ENCODE measurements around the gene ETS1.

Gene ETS1

DNA sequence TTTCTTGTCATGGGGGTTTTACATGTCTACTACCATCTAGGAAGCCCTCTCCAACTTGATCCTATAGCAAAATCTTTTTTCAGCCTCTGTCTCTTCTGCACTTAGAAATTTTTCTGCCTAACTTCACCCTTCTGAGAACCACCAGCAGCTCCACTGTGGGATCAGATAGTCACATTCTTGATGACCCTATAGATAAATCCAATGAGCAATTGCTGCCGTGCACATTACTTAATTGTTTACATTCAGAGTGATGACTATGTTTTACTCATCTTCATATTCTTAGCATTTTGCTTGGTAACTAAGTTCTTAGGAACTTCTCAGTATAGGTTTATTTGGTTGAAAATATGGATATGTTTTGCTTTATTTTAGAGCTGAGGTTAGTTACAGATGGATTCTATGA, 12.4 kb upstream of the ETS1 start:
- TF ChIP-seq, protein P1, sequence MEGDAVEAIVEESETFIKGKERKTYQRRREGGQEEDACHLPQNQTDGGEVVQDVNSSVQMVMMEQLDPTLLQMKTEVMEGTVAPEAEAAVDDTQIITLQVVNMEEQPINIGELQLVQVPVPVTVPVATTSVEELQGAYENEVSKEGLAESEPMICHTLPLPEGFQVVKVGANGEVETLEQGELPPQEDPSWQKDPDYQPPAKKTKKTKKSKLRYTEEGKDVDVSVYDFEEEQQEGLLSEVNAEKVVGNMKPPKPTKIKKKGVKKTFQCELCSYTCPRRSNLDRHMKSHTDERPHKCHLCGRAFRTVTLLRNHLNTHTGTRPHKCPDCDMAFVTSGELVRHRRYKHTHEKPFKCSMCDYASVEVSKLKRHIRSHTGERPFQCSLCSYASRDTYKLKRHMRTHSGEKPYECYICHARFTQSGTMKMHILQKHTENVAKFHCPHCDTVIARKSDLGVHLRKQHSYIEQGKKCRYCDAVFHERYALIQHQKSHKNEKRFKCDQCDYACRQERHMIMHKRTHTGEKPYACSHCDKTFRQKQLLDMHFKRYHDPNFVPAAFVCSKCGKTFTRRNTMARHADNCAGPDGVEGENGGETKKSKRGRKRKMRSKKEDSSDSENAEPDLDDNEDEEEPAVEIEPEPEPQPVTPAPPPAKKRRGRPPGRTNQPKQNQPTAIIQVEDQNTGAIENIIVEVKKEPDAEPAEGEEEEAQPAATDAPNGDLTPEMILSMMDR (conservative IDR thresholded peaks at IDR 0.05; ENCODE audit: low read depth, low read length), result no peak
- no peaks in the 10 kb centered on the region for H4K20me1 ChIP-seq (ENCODE audit: insufficient read depth)
- no peaks in the 10 kb centered on the region for H3K27me3 ChIP-seq (ENCODE audit: insufficient read depth, low read depth)
- H3K79me2 ChIP-seq (ENCODE audit: insufficient read depth, low read depth), result no peaks in the 10 kb centered on the region
- H3K27ac ChIP-seq, result no peak overlapping the region
- H3K4me3 ChIP-seq (IDR thresholded peaks at IDR 0.05; ENCODE audit: insufficient read depth, low read depth, low read length), result no peak overlapping the region
- no peaks in the 10 kb centered on the region for H3K36me3 ChIP-seq (ENCODE audit: insufficient read depth)
- H3K4me2 ChIP-seq, result no peak overlapping the region
- no peak overlapping the region for H3K9ac ChIP-seq
- H3K4me1 ChIP-seq (ENCODE audit: low read depth, poor library complexity, severe bottlenecking), result peaks cover 25% of the 10 kb centered on the region
- no peak overlapping the region for H2AFZ ChIP-seq (ENCODE audit: low read depth)

DNA sequence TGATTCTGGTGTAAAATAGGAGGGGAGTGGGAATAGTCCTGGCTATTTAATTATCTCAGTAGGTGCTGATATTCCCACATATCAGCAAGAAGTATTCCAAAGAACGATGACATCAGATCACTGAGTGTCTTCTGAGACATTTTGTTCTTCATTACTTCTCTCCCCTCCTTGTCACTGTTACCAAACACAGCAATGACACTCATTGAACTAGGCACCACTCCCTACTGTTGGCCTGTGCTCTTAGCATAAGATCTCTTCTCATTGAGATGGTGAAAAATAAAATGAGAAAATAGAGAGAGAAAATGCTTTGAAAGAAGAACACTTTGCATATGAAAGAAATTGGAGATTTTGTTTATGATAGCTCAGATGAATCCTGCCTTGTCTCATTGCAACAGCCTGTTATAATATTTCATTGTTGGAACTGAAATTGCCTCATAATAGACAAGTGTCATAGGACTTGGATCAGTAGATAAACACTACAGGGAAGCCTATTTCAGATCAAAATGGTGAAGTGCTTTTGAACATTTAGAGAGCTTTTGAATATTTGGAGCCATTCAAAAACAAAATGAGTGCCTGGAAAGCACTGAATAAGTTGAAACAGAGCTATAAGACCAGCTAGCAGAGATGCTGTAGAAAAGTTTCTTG, 11.3 kb upstream of the ETS1 start:
- Histone ChIP-seq H3K9ac (no peak overlapping the region), H4K20me1 (ENCODE audit: insufficient read depth) (no peaks in the 10 kb centered on the region), H2AFZ (ENCODE audit: low read depth) (no peak overlapping the region), H3K79me2 (ENCODE audit: insufficient read depth, low read depth) (no peaks in the 10 kb centered on the region), H3K4me1 (ENCODE audit: low read depth, poor library complexity, severe bottlenecking) (peaks cover 14% of the 10 kb centered on the region), H3K4me2 (no peak overlapping the region), H3K27ac (no peak overlapping the region), H3K27me3 (ENCODE audit: insufficient read depth, low read depth) (no peaks in the 10 kb centered on the region), H3K36me3 (ENCODE audit: insufficient read depth) (no peaks in the 10 kb centered on the region), H3K4me3 (IDR thresholded peaks at IDR 0.05; ENCODE audit: insufficient read depth, low read depth, low read length) (no peak overlapping the region)
- TF ChIP-seq, protein P1 (conservative IDR thresholded peaks at IDR 0.05; ENCODE audit: low read depth, low read length), result no peak

DNA sequence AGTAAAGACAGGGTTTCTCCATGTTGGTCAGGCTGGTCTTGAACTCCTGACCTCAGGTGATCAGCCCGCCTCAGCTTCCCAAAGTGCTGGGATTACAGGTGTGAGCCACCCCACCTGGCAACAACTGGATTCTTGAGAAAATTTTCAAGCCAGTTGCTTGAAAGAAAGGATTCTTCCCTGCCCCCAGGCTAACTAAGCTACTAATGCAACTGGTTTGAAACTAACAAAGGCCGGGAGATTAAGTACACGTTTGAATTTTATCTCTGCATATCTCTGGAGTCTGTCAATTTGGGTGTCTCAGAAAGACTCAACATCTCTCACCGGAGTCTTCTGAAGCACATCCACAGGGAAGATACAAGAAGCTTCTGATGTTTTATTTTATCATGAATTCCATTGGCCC, 10.7 kb upstream of the ETS1 start:
- no peak overlapping the region for H3K4me2 ChIP-seq

DNA sequence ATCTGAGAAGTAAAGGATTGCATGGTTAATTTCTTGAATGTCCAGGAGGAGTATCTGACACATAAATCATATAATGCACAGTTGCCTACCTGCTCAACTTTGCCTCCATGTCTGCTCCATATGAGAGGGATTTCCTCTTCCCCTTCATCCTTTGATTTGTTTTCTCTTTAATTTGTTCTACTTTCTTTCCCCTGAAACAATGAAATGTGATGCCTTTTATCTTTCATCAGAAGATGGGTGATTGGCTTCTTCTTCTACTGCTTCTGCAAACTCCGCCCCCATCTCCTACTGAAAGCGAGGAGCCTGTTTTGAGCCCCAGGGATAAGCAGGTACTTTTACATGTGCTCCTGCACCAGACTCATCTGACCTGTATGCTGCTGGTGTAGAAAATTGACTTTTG, 9.9 kb upstream of the ETS1 start:
- TF ChIP-seq, protein P1 (conservative IDR thresholded peaks at IDR 0.05; ENCODE audit: low read depth, low read length), result no peak

More for the DNA sequence above, 10.7 kb upstream of the ETS1 start:
- H3K36me3 ChIP-seq (ENCODE audit: insufficient read depth), result no peaks in the 10 kb centered on the region
- no peaks in the 10 kb centered on the region for H3K79me2 ChIP-seq (ENCODE audit: insufficient read depth, low read depth)
- TF ChIP-seq, protein P1 (conservative IDR thresholded peaks at IDR 0.05; ENCODE audit: low read depth, low read length), result no peak
- no peak overlapping the region for H3K27ac ChIP-seq
- no peak overlapping the region for H3K9ac ChIP-seq
- no peak overlapping the region for H3K4me3 ChIP-seq (IDR thresholded peaks at IDR 0.05; ENCODE audit: insufficient read depth, low read depth, low read length)
- H2AFZ ChIP-seq (ENCODE audit: low read depth), result no peak overlapping the region
- no peaks in the 10 kb centered on the region for H3K27me3 ChIP-seq (ENCODE audit: insufficient read depth, low read depth)
- H3K4me1 ChIP-seq (ENCODE audit: low read depth, poor library complexity, severe bottlenecking), result peaks cover 9% of the 10 kb centered on the region
- H4K20me1 ChIP-seq (ENCODE audit: insufficient read depth), result no peaks in the 10 kb centered on the region

More for the DNA sequence above, 9.9 kb upstream of the ETS1 start:
- Histone ChIP-seq H3K27me3 (ENCODE audit: insufficient read depth, low read depth) (no peaks in the 10 kb centered on the region), H3K9ac (no peak overlapping the region), H3K36me3 (ENCODE audit: insufficient read depth) (no peaks in the 10 kb centered on the region), H3K4me3 (IDR thresholded peaks at IDR 0.05; ENCODE audit: insufficient read depth, low read depth, low read length) (no peak overlapping the region), H4K20me1 (ENCODE audit: insufficient read depth) (no peaks in the 10 kb centered on the region), H3K79me2 (ENCODE audit: insufficient read depth, low read depth) (no peaks in the 10 kb centered on the region), H3K4me1 (ENCODE audit: low read depth, poor library complexity, severe bottlenecking) (peaks cover under 1% of the 10 kb centered on the region), H2AFZ (ENCODE audit: low read depth) (no peak overlapping the region), H3K4me2 (no peak overlapping the region), H3K27ac (no peak overlapping the region)
